IMR-90 (cell line): Measurements from ENCODE around the gene RMDN2. TPM values are rescaled to one million over a fixed set of nuclear protein-coding genes. Genes with fewer than 3 reads are reported as not detected.

Experiments
- ATAC-seq: fragments of 200-7000 bp; cut with Tn5 transposase; 2 replicates; pipeline ENCODE4 v1.9.1; 2020; ENCODE audit warnings: low read depth, mild to moderate bottlenecking, moderate library complexity
- BruUV-seq: library from RNA; stranded (reverse); fragments of 400-500 nt; replicated peaks from 2 replicates; lab custom pipeline; 2021; lab: Mats Ljungman, UMichigan
- CTCF ChIA-PET: fragments of 300-600 bp; formaldehyde crosslinking; extraction: SDS; loops from one replicate; lab custom pipeline; 2021; ENCODE audit warnings: antibody characterized with exemption; lab: Yijun Ruan, JAX
- POLR2A ChIA-PET: fragments of 300-600 bp; sonication (Branson Sonifier 250); formaldehyde crosslinking; loops from one replicate; lab custom pipeline; 2022; ENCODE audit warnings: antibody characterized with exemption; ENCODE audit not compliant: unreplicated experiment; lab: Charles Lee
- DNase-seq: peaks from one replicate; pipeline ENCODE4 v3.0.0; 2013
- H2AFZ ChIP-seq: replicated peaks from 2 replicates; pipeline ENCODE3; 2013; ENCODE audit warnings: low read length, mild to moderate bottlenecking; ENCODE audit not compliant: poor library complexity
- H2AK5ac ChIP-seq: 2 replicates; pipeline ENCODE4 v1.6.1; 2013; ENCODE audit warnings: low read depth, low read length, inconsistent platforms
- H2AK9ac ChIP-seq: replicated peaks from 2 replicates; pipeline ENCODE3; 2013; ENCODE audit warnings: mild to moderate bottlenecking, low read depth, low read length, moderate library complexity; ENCODE audit not compliant: poor library complexity
- H2BK120ac ChIP-seq: 2 replicates; pipeline ENCODE4 v1.6.1; 2013; ENCODE audit warnings: low read depth, low read length, inconsistent platforms
- H2BK15ac ChIP-seq: 3 replicates; pipeline ENCODE4 v1.6.1; 2013; ENCODE audit warnings: low read depth, low read length, inconsistent platforms
- H2BK20ac ChIP-seq: 2 replicates; pipeline ENCODE4 v1.6.1; 2013; ENCODE audit warnings: low read depth, mild to moderate bottlenecking, inconsistent platforms, low read length, moderate library complexity
- H2BK5ac ChIP-seq: 2 replicates; pipeline ENCODE4 v1.6.1; 2013; ENCODE audit warnings: mild to moderate bottlenecking, low read depth, low read length, inconsistent platforms; ENCODE audit not compliant: poor library complexity, severe bottlenecking
- H3K14ac ChIP-seq: replicated peaks from 2 replicates; pipeline ENCODE4 v1.6.1; 2013; ENCODE audit warnings: low read depth, low read length, inconsistent platforms
- H3K18ac ChIP-seq: 2 replicates; pipeline ENCODE4 v1.6.1; 2013; ENCODE audit warnings: low read depth, low read length, control low read depth
- H3K23ac ChIP-seq: 2 replicates; pipeline ENCODE4 v1.6.1; 2013; ENCODE audit warnings: low read depth, low read length, inconsistent platforms
- H3K27ac ChIP-seq: 2 replicates; pipeline ENCODE4 v1.5.1; 2013; ENCODE audit warnings: mild to moderate bottlenecking, control low read depth, low read length; ENCODE audit not compliant: insufficient read depth
- H3K27me3 ChIP-seq: 2 replicates; pipeline ENCODE4 v1.6.1; 2013; ENCODE audit warnings: low read length; ENCODE audit not compliant: control insufficient read depth, insufficient read depth
- H3K36me3 ChIP-seq: 2 replicates; pipeline ENCODE4 v1.6.1; 2013; ENCODE audit warnings: low read length, mixed read lengths; ENCODE audit not compliant: control insufficient read depth, insufficient read depth
- H3K4ac ChIP-seq: 2 replicates; pipeline ENCODE4 v1.6.1; 2013; ENCODE audit warnings: low read depth, low read length, inconsistent platforms
- H3K4me1 ChIP-seq: 2 replicates; pipeline ENCODE4 v1.6.1; 2013; ENCODE audit warnings: low read length, mixed read lengths; ENCODE audit not compliant: control insufficient read depth, insufficient read depth
- H3K4me2 ChIP-seq: 2 replicates; pipeline ENCODE4 v1.6.1; 2013; ENCODE audit warnings: low read depth, mild to moderate bottlenecking, control low read depth, low read length, moderate library complexity
- H3K4me3 ChIP-seq: 2 replicates; pipeline ENCODE4 v1.5.1; 2013; ENCODE audit warnings: low read depth, mild to moderate bottlenecking, control low read depth, low read length, moderate library complexity; ENCODE audit not compliant: insufficient read depth
- H3K56ac ChIP-seq: 2 replicates; pipeline ENCODE4 v1.6.1; 2013; ENCODE audit warnings: low read length, inconsistent platforms; ENCODE audit not compliant: insufficient read depth; ENCODE audit errors: extremely low read depth
- H3K79me1 ChIP-seq, 2 experiments: 2 replicates each; pipeline ENCODE4 v1.6.1; 2013; ENCODE audit warnings: low read length in 2 of 2, inconsistent platforms in 1 of 2, low read depth in 1 of 2
- H3K9ac ChIP-seq: 2 replicates; pipeline ENCODE4 v1.6.1; 2013; ENCODE audit warnings: low read depth, low read length, control low read depth
- H3K9me1 ChIP-seq: 2 replicates; pipeline ENCODE4 v1.6.1; 2013; ENCODE audit warnings: low read length, inconsistent platforms; ENCODE audit not compliant: insufficient read depth
- H3K9me3 ChIP-seq: 2 replicates; pipeline ENCODE4 v1.6.1; 2013; ENCODE audit warnings: low read length; ENCODE audit not compliant: control insufficient read depth, insufficient read depth
- H4K20me1 ChIP-seq: 2 replicates; pipeline ENCODE4 v1.6.1; 2013; ENCODE audit warnings: low read length, inconsistent platforms; ENCODE audit not compliant: insufficient read depth
- H4K5ac ChIP-seq: 2 replicates; pipeline ENCODE4 v1.6.1; 2013; ENCODE audit warnings: mild to moderate bottlenecking, low read depth, low read length, control low read depth
- H4K8ac ChIP-seq, 2 experiments: 2 replicates each; pipeline ENCODE4 v1.6.1; 2013; ENCODE audit warnings: low read depth in 2 of 2, low read length in 2 of 2, control low read depth in 1 of 2, inconsistent platforms in 1 of 2
- H4K91ac ChIP-seq: 2 replicates; pipeline ENCODE4 v1.6.1; 2013; ENCODE audit warnings: low read depth, low read length, inconsistent platforms; ENCODE audit not compliant: insufficient read depth
- FOS ChIP-seq: fragments of 150-350 bp; IDR thresholded peaks from 2 replicates; pipeline ENCODE4 v1.6.1; 2016; ENCODE audit warnings: low read depth, low read length
- MAZ ChIP-seq: IDR thresholded peaks from 2 replicates; pipeline ENCODE4 v1.6.1; 2012; ENCODE audit warnings: low read depth, mild to moderate bottlenecking, low read length, improper control_type of control experiment, moderate library complexity, borderline replicate concordance
- RFX5 ChIP-seq: IDR thresholded peaks from 2 replicates; pipeline ENCODE4 v1.8.0; 2012; ENCODE audit warnings: low read depth, mild to moderate bottlenecking, low read length, moderate library complexity
- WGBS, 2 experiments: methylation state at CpG; one replicate each; pipeline versions ENCODE4 v1.1.5 to v1.1.7; 2013; ENCODE audit warnings: missing lambda C conversion rate in 2 of 2; ENCODE audit not compliant: insufficient read length in 1 of 2; ENCODE audit errors: extremely low coverage in 2 of 2; 5-methylcytosine and 5-hydroxymethylcytosine counted together
- dilution Hi-C: fragments of 300-500 bp; cut with HindIII; formaldehyde crosslinking; loops from one replicate; pipeline ENCODE4 v1.14.3; 2018; ENCODE audit warnings: low sequenced_read_pairs; ENCODE audit not compliant: unreplicated experiment
- in situ Hi-C: fragments of 300-500 bp; cut with MboI; formaldehyde crosslinking; loops from 3 replicates; pipeline ENCODE4 v1.14.3; 2019; ENCODE audit warnings: low sequenced_read_pairs, inconsistent platforms, mixed read lengths
- intact Hi-C: fragments of 100-400 bp; cut with micrococcal nuclease; formaldehyde crosslinking; loops from 2 replicates; pipeline ENCODE4 v1.10.0; 2022
- polyA plus RNA-seq, 3 experiments: library from polyadenylated mRNA; depleted of rRNA; stranded (reverse); fragments of >200 nt; gene quantifications; 2 replicates each; pipeline ENCODE4 v1.2.3, GENCODE V29; 2012; ENCODE audit warnings: low replicate concordance in 1 of 3
- total RNA-seq: library from RNA; depleted of rRNA; stranded (reverse); fragments of >200 nt; gene quantifications from 2 replicates; pipeline ENCODE4 v1.2.3, GENCODE V29; 2012
- TF ChIP-seq, protein P1 (sequence below): conservative IDR thresholded peaks from 2 replicates; pipeline ENCODE4 v1.5.1; 2012; ENCODE audit warnings: mild to moderate bottlenecking, low read depth, low read length, improper control_type of control experiment

RMDN2 gene
- total and polyA plus RNA-seq, 2 of the 4 experiments (the other 2 are of a cell fraction) = 2.3 to 3.0 TPM

DNA sequence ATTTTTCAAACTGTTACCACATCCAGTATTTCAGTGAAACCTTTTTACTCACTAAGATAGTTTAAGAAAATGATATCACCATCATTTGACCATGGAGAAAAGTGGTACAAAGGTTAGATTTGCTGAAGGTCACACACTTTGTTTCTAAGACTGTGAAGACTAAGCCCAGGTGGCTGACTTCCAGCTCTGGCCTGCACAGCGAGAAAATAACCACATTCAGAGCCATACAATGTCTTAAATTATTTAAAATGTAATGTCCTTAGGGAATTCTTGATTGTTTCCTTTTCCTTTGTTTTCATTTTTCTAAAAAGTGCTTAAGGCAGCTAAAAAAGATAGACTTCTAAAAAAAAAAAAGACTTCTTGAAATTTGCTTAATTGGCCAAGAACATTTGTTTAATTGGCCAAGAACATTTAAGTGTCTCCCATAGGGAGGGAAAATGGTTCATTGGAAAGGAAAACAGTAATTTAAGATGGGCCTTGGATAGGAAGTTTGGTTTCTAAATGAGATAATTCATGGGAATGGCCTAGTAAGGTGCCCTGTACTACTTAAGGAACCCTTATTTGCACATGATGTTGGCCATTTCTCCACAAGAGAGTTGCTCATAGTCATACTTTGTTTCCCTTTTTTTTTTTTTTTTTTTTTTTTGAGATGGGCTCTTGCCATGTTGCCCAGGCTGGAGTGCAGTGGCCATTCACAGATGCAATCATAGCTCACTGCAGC, 105.7 kb downstream of the RMDN2 start:
- no peak overlapping the region for H3K27ac ChIP-seq
- H3K4me2 ChIP-seq = no peak overlapping the region
- no peak overlapping the region for H2BK5ac ChIP-seq
- no peak overlapping the region for H4K5ac ChIP-seq
- H2BK20ac ChIP-seq = no peak overlapping the region
- no peak for TF ChIP-seq MAZ
- TF ChIP-seq, protein P1, sequence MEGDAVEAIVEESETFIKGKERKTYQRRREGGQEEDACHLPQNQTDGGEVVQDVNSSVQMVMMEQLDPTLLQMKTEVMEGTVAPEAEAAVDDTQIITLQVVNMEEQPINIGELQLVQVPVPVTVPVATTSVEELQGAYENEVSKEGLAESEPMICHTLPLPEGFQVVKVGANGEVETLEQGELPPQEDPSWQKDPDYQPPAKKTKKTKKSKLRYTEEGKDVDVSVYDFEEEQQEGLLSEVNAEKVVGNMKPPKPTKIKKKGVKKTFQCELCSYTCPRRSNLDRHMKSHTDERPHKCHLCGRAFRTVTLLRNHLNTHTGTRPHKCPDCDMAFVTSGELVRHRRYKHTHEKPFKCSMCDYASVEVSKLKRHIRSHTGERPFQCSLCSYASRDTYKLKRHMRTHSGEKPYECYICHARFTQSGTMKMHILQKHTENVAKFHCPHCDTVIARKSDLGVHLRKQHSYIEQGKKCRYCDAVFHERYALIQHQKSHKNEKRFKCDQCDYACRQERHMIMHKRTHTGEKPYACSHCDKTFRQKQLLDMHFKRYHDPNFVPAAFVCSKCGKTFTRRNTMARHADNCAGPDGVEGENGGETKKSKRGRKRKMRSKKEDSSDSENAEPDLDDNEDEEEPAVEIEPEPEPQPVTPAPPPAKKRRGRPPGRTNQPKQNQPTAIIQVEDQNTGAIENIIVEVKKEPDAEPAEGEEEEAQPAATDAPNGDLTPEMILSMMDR = no peak
- TF ChIP-seq RFX5 = no peak
- TF ChIP-seq FOS = no peak
- H2BK15ac ChIP-seq = no peak overlapping the region
- intact Hi-C loops = no loop called here
- H3K56ac ChIP-seq = no peak overlapping the region
- no peak overlapping the region for H3K18ac ChIP-seq
- H2AFZ ChIP-seq = no peak overlapping the region
- ATAC-seq = no peak
- no peak overlapping the region for H3K23ac ChIP-seq
- no peak overlapping the region for H4K8ac ChIP-seq
- no CpG with 5 or more reads among the region's 1 CpG for WGBS, 2 experiments
- CTCF ChIA-PET = interaction anchor here (0.6 kb wide), 1 partner anchor 8 kb away, joined by 3 read pairs; no protein-coding TSS in a partner anchor
- no peak overlapping the region for H2BK120ac ChIP-seq
- H3K4me1 ChIP-seq = no peaks in the 10 kb centered on the region
- peaks cover 6% of the 10 kb centered on the region for H3K27me3 ChIP-seq
- dilution Hi-C loops = no loop called here
- H3K79me1 ChIP-seq = no peaks in the 10 kb centered on the region
- no peak overlapping the region for H3K4ac ChIP-seq
- in situ Hi-C loops = no loop called here
- H3K4me3 ChIP-seq = no peak overlapping the region
- no peaks in the 10 kb centered on the region for H3K36me3 ChIP-seq
- H3K9ac ChIP-seq = no peak overlapping the region
- H2AK9ac ChIP-seq = no peak overlapping the region
- no peaks in the 10 kb centered on the region for H3K9me3 ChIP-seq
- no peak overlapping the region for H4K91ac ChIP-seq
- no peaks in the 10 kb centered on the region for H4K20me1 ChIP-seq
- POLR2A ChIA-PET = no interaction called here
- H3K14ac ChIP-seq = no peak overlapping the region
- H3K9me1 ChIP-seq = no peaks in the 10 kb centered on the region
- no TSS peak for BruUV-seq
- DNase-seq = no peak
- H2AK5ac ChIP-seq = no peak overlapping the region
